ENCODE results near the gene MBNL2.

GRCh38 chr13:97353927-97354675 lies 132.0 kb downstream of the MBNL2 start:
- TF ChIP-seq, protein P1, sequence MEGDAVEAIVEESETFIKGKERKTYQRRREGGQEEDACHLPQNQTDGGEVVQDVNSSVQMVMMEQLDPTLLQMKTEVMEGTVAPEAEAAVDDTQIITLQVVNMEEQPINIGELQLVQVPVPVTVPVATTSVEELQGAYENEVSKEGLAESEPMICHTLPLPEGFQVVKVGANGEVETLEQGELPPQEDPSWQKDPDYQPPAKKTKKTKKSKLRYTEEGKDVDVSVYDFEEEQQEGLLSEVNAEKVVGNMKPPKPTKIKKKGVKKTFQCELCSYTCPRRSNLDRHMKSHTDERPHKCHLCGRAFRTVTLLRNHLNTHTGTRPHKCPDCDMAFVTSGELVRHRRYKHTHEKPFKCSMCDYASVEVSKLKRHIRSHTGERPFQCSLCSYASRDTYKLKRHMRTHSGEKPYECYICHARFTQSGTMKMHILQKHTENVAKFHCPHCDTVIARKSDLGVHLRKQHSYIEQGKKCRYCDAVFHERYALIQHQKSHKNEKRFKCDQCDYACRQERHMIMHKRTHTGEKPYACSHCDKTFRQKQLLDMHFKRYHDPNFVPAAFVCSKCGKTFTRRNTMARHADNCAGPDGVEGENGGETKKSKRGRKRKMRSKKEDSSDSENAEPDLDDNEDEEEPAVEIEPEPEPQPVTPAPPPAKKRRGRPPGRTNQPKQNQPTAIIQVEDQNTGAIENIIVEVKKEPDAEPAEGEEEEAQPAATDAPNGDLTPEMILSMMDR (IDR thresholded peaks at IDR 0.05), result no peak
- no peak for TF ChIP-seq POLR2A (IDR thresholded peaks at IDR 0.05)
- TF ChIP-seq POLR2AphosphoS5 (IDR thresholded peaks at IDR 0.05), result no peak

Measured in breast epithelium (tissue), 3 donors.